Activated B cell treated with CpG ODN at 0.5 μM for 24 hours (primary cell): ENCODE measurements around the gene NDOR1. TPM values are rescaled to one million over a fixed set of nuclear protein-coding genes. Genes with fewer than 3 reads are reported as not detected.
A peak's percentile ranks its signal among the peaks of the same experiment; 100 is the strongest.

Source experiments
- ATAC-seq: fragments of 200-7000 bp; cut with Tn5 transposase; one replicate; pipeline ENCODE4 v1.10.0; 2021; ENCODE audit warnings: low read depth, mild to moderate bottlenecking, moderate library complexity
- CTCF ChIA-PET: fragments of 350-600 bp; sonication (Branson Sonifier 250); formaldehyde crosslinking; loops from one replicate; lab custom pipeline; 2021; ENCODE audit warnings: antibody characterized with exemption; lab: Charles Lee
- POLR2A ChIA-PET: fragments of 350-600 bp; sonication (Branson Sonifier 250); formaldehyde crosslinking; loops from one replicate; lab custom pipeline; 2021; ENCODE audit warnings: antibody characterized with exemption; lab: Charles Lee
- DNase-seq: peaks from one replicate; pipeline ENCODE4 v3.0.0; 2022
- H3K27ac Mint-ChIP-seq: one replicate; pipeline ENCODE4 v1.8.0; 2020; ENCODE audit warnings: mixed read lengths
- H3K27me3 Mint-ChIP-seq: one replicate; pipeline ENCODE4 v1.8.0; 2021; ENCODE audit warnings: mixed read lengths
- H3K36me3 Mint-ChIP-seq: one replicate; pipeline ENCODE4 v1.8.0; 2021; ENCODE audit warnings: low read depth, mixed read lengths
- H3K4me1 Mint-ChIP-seq: one replicate; pipeline ENCODE4 v1.8.0; 2021; ENCODE audit warnings: mixed read lengths
- H3K4me3 Mint-ChIP-seq: one replicate; pipeline ENCODE4 v1.8.0; 2020; ENCODE audit warnings: mild to moderate bottlenecking, mixed read lengths
- H3K9me3 Mint-ChIP-seq: one replicate; pipeline ENCODE4 v1.8.0; 2020; ENCODE audit warnings: mixed read lengths
- intact Hi-C: fragments of 100-400 bp; cut with micrococcal nuclease; formaldehyde crosslinking; loops from one replicate; pipeline ENCODE4 v1.15.1; 2024
- total RNA-seq: library from RNA; stranded (reverse); gene quantifications from 2 replicates; pipeline ENCODE4 v1.2.3, GENCODE V29; 2022
- TF ChIP-seq, protein P1 (sequence below): fragments of 200-600 bp; IDR thresholded peaks from one replicate; pipeline ENCODE4 v1.8.0; 2022; ENCODE audit warnings: antibody characterized with exemption, mild to moderate bottlenecking

Gene NDOR1
- total RNA-seq, 1 donor from 2014 or later, result 38.7 TPM

DNA sequence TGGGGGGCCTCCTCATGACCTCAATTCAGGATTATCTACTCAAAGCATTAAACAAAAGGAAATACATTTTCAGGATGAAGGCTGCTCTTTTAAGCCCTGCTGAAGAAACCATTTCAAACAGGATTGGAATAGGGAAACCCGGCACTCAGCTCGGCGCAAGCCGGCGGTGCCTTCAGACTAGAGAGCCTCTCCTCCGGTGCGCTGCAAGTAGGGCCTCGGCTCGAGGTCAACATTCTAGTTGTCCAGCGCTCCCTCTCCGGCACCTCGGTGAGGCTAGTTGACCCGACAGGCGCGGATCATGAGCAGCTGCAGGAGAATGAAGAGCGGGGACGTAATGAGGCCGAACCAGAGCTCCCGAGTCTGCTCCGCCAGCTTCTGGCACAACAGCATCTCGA lies 772 bp upstream of the NDOR1 start:
- Mint-ChIP-seq H3K4me1 (peaks cover 54% of the 10 kb centered on the region), H3K27me3 (no peaks in the 10 kb centered on the region), H3K27ac (peak overlapping the region; percentile 90), H3K9me3 (no peaks in the 10 kb centered on the region), H3K36me3 (peaks cover 24% of the 10 kb centered on the region), H3K4me3 (peak overlapping the region; percentile 92)
- TF ChIP-seq, protein P1, sequence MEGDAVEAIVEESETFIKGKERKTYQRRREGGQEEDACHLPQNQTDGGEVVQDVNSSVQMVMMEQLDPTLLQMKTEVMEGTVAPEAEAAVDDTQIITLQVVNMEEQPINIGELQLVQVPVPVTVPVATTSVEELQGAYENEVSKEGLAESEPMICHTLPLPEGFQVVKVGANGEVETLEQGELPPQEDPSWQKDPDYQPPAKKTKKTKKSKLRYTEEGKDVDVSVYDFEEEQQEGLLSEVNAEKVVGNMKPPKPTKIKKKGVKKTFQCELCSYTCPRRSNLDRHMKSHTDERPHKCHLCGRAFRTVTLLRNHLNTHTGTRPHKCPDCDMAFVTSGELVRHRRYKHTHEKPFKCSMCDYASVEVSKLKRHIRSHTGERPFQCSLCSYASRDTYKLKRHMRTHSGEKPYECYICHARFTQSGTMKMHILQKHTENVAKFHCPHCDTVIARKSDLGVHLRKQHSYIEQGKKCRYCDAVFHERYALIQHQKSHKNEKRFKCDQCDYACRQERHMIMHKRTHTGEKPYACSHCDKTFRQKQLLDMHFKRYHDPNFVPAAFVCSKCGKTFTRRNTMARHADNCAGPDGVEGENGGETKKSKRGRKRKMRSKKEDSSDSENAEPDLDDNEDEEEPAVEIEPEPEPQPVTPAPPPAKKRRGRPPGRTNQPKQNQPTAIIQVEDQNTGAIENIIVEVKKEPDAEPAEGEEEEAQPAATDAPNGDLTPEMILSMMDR, result no peak
- ChIA-PET POLR2A (interaction anchor here (0.6 to 5.3 kb wide), 9 partner anchors 15 to 118 kb away, joined by 3 to 46 read pairs (median 5); partner anchors contain the start of genes MAN1B1, RNF208, RNF224 and SSNA1), CTCF (interaction anchor here (1.3 to 1.8 kb wide), 2 partner anchors 16 to 22 kb away, joined by 4 to 5 read pairs; partner anchors contain the start of genes ANAPC2, RNF224 and SSNA1)
- ATAC-seq (no peak), DNase-seq (no peak)
- intact Hi-C loops, result loop anchor here (1.0 kb wide), 3 partner anchors 16 to 37 kb away; partner anchors contain the start of genes ANAPC2, SSNA1 and TUBB4B

DNA sequence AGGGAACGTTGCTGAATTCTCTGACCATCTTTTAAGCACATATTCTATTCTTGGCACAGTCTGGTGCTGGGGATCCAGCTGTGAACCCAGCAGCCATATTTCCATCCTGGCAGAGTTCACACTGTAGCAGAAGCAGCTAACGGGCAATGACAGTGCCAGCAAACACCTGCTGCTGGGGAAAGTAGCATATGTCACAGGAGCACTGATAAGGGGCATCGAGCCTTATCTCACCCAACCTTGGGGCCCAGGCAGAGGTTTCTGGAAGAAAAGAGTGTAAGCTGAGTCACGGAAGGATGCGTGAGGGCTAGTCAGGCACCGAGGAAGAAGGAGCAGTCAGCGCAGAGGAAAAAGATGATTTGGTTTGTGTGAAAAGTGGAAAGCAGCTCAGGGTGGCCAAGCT lies 1.1 kb downstream of the NDOR1 start:
- DNase-seq, result no peak
- ChIA-PET CTCF (no interaction called here), POLR2A (interaction anchor here (1.1 to 5.3 kb wide), 4 partner anchors 10 to 77 kb away, joined by 4 to 46 read pairs (median 8); partner anchors contain the start of genes ANAPC2, RNF208 and SSNA1)
- intact Hi-C loops, result no loop called here
- Mint-ChIP-seq H3K4me3 (peak overlapping the region; percentile 92), H3K27me3 (no peaks in the 10 kb centered on the region), H3K9me3 (no peaks in the 10 kb centered on the region), H3K4me1 (peaks cover 45% of the 10 kb centered on the region), H3K27ac (peak overlapping the region; percentile 83), H3K36me3 (peaks cover 26% of the 10 kb centered on the region)
- ATAC-seq, result no peak
- TF ChIP-seq, protein P1, result no peak

DNA sequence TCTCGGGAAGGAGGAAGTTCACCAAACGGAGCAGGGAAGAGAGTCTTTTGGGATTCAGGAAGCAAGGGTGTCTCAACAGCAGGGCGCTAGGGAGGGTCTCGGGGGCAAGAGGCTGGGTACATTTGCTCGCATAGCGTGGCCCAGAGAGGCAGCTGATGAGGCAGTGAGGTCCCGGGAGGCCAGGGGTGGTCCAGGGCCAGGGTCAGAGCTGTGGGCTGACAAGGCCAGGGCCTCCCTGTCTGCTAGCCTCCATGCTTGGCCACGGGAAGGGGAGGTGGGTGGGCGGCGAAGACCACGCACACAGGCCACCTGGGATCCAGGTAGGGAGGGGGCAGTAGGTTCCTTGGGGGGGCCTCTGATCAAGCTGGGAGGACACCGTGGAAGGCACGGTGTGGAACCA lies 6.0 kb downstream of the NDOR1 start:
- CTCF ChIA-PET, result no interaction called here
- no peak overlapping the region for H3K27ac Mint-ChIP-seq
- TF ChIP-seq, protein P1, result no peak

GRCh38 chr9:137212520-137212919 lies 7.0 kb downstream of the NDOR1 start:
- DNase-seq (no peak), ATAC-seq (no peak)
- TF ChIP-seq, protein P1, result no peak
- peaks cover 19% of the 10 kb centered on the region for H3K36me3 Mint-ChIP-seq
- CTCF ChIA-PET, result no interaction called here
- intact Hi-C loops, result no loop called here
- H3K27me3 Mint-ChIP-seq, result no peaks in the 10 kb centered on the region
- POLR2A ChIA-PET, result interaction anchor here (1.1 kb wide), 1 partner anchor 11 kb away, joined by 9 read pairs; no protein-coding TSS in a partner anchor
- peaks cover 1% of the 10 kb centered on the region for H3K4me1 Mint-ChIP-seq
- no peak overlapping the region for H3K27ac Mint-ChIP-seq
- no peak overlapping the region for H3K4me3 Mint-ChIP-seq
- no peaks in the 10 kb centered on the region for H3K9me3 Mint-ChIP-seq

More for the DNA sequence above, 6.0 kb downstream of the NDOR1 start:
- DNase-seq, result no peak
- H3K9me3 Mint-ChIP-seq, result no peaks in the 10 kb centered on the region
- no peak for ATAC-seq
- intact Hi-C loops, result no loop called here
- H3K4me3 Mint-ChIP-seq, result no peak overlapping the region
- H3K4me1 Mint-ChIP-seq, result peaks cover 11% of the 10 kb centered on the region
- peaks cover 21% of the 10 kb centered on the region for H3K36me3 Mint-ChIP-seq
- H3K27me3 Mint-ChIP-seq, result no peaks in the 10 kb centered on the region
- POLR2A ChIA-PET, result interaction anchor here (0.5 to 1.1 kb wide), 3 partner anchors 12 to 419 kb away, joined by 3 to 9 read pairs (median 4); no protein-coding TSS in a partner anchor

DNA sequence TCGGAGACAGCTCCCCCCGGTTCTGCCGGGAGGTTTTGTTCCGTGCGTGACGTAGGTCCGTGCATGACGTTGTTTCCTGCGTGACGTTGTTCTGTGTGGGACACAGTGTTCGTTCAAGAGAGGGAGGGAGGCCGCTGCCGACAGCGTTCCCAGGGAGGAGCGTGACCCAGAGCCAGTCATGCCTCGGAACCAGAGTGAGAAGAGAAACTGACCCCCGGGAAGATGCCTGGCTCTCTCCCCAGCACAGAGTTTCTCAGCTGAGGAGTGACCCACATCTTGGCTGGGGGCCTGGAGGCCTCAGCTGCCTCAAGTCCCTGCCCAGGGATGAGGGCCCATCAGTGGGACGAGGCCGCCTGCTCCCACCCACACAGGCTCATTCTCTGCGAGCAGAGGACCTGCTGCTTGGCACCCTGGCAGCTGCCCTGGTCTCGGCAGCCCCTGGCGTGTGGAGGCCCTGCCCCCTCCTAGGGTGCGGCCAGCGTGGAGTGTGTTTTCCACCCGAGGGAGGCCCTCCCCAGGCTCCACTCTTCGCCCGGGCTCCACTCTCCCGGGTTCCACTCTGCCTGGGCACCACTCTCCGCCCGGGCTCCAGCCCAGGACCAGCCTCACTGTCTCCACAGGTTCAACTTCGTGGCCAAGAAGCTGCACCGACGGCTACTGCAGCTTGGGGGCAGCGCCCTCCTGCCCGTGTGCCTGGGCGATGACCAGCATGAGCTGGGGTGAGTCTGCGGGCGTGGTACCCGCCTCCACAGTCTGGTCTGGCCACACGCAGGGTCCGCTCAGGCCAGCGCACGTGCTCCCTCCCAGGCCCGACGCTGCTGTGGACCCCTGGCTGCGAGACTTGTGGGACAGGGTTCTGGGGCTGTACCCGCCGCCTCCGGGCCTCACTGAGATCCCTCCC lies 7.9 kb downstream of the NDOR1 start:
- Mint-ChIP-seq H3K36me3 (peaks cover 16% of the 10 kb centered on the region), H3K9me3 (no peaks in the 10 kb centered on the region), H3K27me3 (no peaks in the 10 kb centered on the region), H3K27ac (no peak overlapping the region), H3K4me1 (no peaks in the 10 kb centered on the region), H3K4me3 (no peak overlapping the region)
- ATAC-seq (no peak), DNase-seq (no peak)
- TF ChIP-seq, protein P1, result no peak
- ChIA-PET CTCF (no interaction called here), POLR2A (interaction anchor here (2.2 kb wide), 1 partner anchor 9 kb away, joined by 10 read pairs; the partner anchor contains the start of gene RNF208)
- intact Hi-C loops, result no loop called here
